Hematopoietic multipotent progenitor cell (in vitro differentiated cells): Measurements from ENCODE around the gene ANGPTL4. TPM values are rescaled to one million over a fixed set of nuclear protein-coding genes. Genes with fewer than 3 reads are reported as not detected.
"Not testable (repeated sequence)": the region's sequence is repeated elsewhere in the genome, so short reads cannot be mapped to it uniquely, and the experiment has no call there.

Experiments used
- DNase-seq, 3 donors: peaks; one replicate each; pipeline ENCODE4 v3.0.0-alpha.2; 2011 to 2015; ENCODE audit warnings: low read depth in 2 of 3, low spot score in 2 of 3
- total RNA-seq: library from RNA; depleted of rRNA; stranded (reverse); fragments of >200 nt; gene quantifications from one replicate; pipeline ENCODE4 v1.2.3, GENCODE V29; 2012

The ANGPTL4 gene
- total RNA-seq, 1 donor = 0.27 TPM

GRCh38 chr19:8388612-8388958 is 24.6 kb downstream of the ANGPTL4 start:
- DNase-seq = no peak

DNA sequence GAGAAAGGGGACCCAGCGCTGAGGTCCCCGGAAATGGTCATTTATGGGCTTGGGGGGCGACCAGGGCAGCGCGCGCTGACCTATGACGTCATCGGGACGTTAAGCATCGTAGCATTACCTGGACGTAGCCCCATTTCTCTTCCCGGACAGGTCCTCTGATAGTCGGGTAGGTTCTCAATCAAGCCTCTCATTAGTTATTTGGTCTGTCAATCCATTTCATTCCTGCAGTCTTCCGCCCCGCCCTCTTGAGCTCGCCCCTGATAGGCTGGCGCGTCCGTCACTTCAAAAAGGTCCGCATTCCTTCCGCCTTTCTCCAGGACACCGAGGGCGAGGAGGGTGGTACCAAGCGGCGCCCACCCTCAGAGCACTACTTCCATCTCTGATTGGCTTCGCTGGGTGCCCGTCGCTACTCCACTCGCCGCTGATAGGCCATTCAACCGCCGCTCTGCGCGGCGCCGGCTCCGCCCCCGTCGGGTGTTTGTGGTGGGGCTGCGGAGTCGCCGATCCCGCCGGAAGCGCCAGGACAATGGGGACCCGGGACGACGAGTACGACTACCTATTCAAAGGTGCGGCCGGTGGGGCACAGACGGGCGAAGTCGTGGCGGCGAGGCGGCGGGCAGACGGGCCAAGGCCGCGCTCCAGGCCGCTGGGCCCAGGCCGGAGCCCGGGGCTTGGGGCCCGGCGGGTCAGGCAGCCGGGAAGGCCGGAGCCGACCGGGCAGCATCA is 26.1 kb downstream of the ANGPTL4 start, which contains the start of gene RAB11B:
Gene RAB11B, plus strand, starts transcription at position 470 of the 726 bp plus-strand sequence. Its CDS starts 57 bp downstream, at position 527.
- peak; percentile 91 to 100 (median 100) for DNase-seq

GRCh38 chr19:8390617-8390981 is 26.6 kb downstream of the ANGPTL4 start:
- DNase-seq = peak; percentile 79 to 93 (median 89)

DNA sequence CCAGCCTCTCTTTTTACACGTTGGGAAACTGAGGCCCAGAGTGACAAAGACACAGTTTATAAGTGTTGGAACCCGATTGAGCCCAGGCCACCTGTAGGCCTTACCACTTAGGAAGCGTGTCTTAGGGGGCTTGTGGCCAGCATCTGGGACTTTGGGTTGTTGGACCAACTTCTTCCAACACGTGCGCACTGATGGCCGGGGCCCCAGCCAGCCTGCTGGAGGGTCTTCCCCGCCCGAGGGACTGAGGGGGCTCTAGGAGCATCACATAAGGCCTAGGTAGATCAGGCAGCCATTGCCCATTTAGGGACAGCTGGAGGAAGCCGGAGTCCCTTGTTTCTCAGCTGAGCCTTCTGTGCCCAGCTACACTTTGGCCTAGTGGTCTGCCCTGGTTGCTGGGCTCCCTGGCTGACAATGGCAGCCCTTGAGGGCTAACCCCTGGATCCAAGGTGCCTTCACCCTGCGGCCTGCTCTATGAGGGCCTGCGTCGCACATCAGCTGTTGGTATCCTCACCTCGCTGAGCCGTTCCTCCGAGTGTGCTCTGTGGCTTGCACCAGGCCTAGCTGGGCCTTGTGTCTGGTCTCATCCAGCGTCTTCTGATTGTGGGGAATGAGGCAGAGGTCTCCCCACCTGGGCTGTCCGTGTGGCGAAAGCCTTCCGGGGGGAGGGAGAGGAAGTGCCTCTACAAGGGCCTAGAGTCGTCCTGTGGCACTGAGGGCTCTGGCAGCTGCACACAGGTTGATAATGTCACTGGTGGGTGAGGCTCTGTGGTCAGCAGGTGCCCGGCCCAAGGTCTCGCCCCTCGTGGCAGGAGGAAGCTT is 27.5 kb downstream of the ANGPTL4 start:
- DNase-seq = no peak

- no peak for DNase-seq
Observed at GRCh38 chr19:8392017-8392591, 28.1 kb downstream of the ANGPTL4 start.

DNA sequence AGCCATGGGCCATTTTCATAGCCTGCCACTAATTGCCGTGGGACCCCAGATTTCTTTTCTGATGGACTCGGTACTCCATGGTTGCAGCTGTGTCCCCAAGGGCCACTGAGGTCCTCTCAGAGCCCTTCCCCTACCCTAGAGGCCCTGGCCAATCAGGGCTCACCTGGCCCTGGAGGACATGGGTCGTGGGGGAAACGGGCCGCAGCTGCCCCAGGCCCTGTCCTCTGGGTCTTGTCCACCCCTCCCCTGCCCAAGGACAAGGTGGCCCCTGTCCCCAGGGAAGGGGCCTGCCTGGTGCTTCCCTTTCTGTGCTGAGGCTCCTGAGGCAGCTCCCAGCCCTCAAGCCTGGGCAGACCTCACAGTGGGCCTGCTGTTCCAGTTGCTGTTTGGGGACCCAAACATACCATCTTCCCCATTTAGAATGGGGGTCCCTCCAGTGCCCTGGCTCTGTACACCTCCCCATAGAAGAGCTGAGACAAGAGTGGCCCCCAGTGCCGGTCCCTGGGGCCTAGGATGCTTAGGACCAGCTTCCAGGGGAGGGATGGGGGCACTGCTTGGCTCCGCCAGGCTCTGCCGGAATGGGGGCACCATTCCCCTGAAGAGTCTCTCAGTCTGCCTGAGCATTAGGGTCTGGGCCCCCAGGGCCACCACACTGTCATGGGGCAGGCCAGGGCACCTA is 29.4 kb downstream of the ANGPTL4 start:
- no peak for DNase-seq

DNA sequence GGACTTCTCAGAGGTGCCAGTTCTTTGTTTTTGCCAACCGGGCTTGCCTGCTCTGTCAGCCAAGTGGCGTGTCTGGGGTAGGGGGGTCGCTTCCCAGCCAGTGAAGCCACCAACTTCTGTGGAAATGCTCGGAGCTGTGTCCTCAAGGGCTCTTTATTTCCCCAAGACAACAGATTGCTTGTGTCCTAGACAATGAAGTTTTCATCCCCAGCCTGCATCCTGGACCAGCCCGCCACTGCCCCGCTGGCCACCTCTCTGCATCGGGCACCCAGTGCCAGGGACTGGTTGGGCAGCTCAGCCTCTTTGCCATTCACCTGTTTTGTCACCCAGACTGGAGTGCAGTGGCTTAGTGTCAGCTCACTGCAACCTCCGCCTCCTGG is 29.9 kb downstream of the ANGPTL4 start:
- DNase-seq = no peak

DNA sequence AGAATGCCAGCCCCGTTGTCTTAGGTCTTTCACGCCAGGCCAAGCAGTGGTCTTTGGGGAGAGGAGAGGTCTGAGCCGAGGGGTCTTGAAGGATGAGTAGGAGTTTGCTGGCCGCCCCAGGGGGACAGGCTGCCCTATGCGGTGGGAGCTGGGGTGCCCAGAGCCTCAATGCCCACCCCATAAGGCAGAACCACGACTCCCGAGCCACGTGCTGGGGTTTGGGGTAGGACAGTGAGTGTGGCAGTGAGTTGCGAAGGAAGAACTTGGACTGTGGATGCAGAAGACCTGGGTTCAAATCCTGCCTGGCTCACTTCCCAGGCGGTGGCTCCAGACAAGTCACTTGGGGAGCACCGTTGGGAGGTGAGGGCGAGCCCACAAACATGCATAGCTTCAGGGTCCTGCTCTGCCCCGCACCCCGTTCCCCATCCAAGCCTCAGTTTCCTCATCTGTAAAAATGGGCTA is 31.7 kb downstream of the ANGPTL4 start:
- no peak for DNase-seq

DNA sequence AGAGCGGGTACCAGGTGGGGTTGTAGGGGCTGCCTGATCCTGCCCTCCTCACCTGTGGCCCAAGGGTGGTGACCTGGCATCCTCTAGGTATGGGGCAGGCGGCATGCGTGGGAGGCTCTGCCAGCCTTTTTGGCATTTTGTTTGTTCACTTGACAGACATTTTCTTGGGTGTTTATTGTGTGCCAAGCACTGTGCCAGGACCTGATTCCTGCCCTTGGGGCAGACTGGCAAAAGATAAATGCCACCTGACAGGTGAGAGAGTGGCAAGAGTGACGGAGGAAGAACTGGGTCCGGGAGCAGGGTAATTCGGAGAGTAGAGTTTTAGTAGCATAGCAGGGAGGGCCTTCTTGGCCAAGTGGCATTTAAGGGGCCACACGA is 32.2 kb downstream of the ANGPTL4 start:
- no peak for DNase-seq

GRCh38 chr19:8396563-8397203 is 32.7 kb downstream of the ANGPTL4 start:
- peak; percentile 42 to 83 (median 63) for DNase-seq

DNA sequence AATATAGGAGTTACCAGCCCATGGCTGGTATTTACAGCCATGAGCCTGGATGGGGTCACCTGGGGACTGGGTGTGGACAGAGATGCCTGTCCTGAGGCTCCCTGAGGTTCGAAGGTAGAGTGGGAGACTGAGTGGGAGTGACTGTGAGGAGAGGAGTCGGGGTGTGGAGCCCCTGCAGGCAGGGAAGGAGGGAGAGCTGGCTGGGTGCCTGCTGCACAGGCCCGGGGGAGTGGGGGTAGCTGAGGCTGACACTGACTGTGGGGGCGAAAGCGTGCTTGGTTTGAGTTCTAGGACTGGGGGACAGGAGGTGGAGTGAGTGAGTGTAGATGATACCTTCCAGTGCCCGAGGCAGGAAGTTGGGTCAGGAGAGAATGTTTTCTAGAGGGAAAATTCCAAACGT is 33.3 kb downstream of the ANGPTL4 start:
- no peak for DNase-seq

DNA sequence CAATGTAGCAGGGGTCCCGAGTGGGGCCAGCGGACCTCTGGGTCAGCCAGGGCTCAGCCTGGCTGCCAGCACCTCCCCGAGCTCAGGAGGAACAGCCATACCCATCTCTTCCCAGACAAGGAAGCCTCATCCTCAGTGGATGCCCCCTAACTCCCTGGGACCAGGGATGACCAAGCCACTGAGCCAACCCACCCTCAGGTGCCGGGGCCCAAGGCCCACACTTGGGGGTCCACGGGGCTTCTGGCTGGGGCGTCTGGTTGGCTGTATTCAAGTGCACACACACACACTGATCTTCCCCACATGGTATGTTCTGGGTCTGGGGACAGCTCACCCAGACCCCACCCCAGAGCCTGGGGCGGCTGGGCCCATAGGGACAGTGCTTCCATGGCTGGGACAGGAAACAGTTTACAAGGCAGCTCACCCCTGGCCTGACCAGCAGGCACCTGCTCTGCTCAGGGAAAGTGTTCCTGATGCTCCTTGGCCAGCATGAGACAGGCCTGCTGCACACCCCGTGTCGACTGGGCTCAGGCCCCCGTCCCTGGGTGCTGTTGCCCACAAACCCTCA is 33.9 kb downstream of the ANGPTL4 start:
- DNase-seq = no peak

DNA sequence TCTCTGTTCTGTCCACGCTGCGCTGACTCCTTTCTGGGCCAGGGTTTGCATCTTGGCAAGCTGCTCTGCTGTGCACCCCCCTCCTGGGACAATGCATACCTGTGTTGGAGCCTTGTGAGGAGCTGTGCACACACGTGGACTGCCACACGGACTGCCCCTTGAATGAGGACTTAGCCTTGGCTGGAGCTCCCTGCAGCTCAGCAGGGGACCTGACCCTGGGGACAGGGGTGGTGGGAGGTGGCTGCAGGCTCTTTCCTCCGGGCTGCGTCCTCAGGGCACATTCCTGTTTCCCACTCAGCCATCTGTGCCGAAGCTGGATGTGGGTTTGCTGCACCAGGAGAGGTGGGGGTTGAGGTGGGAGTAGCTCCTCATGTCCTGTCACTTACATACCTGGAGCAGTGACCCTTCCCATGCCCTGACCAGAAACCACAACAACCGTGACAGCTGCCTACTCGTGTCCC is 34.4 kb downstream of the ANGPTL4 start:
- no peak for DNase-seq

- no peak for DNase-seq
Observed at GRCh38 chr19:8399681-8400188, 35.8 kb downstream of the ANGPTL4 start.

- no peak for DNase-seq
Observed at GRCh38 chr19:8401981-8402411, 38.0 kb downstream of the ANGPTL4 start.

GRCh38 chr19:8403098-8403819 is 39.3 kb downstream of the ANGPTL4 start:
- DNase-seq = no peak

DNA sequence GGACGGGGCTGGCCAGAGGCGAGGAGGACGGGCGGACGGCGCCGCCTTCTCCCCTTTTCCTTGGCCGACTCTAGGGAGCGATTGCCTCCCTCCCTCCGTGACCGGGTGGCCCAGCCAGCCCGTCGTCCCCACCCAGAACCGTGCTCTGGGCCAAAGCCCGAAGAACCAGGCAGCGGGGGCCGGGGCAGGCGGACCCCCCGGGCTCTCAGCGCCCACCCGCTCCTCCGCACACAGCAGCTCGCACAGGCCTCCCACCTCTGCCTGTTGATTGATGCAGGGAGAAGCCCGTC is 39.8 kb downstream of the ANGPTL4 start:
- DNase-seq = no peak

- no peak for DNase-seq
Observed at GRCh38 chr19:8404391-8405151, 40.6 kb downstream of the ANGPTL4 start.

DNA sequence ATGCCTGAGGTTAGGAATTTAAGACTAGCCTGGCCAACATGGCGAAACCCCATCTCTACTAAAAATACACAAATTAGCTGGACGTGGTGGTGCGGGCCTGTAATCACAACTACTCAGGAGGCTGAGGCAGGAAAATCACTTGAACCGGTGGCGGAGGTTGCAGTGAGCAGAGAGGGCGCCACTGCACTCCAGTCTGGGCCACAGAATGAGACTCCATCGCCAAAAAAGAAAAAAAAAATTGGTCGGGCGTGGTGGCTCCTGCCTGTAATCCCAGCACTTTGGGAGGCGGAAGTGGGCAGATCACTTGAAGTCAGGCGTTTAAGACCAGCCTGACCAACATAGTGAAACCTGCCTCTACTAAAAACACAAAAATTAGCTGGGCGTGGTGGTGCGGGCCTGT is 46.8 kb downstream of the ANGPTL4 start:
- not testable (repeated sequence) for DNase-seq
